ENCODE results near the gene RASSF10.

Gene RASSF10

GRCh38 chr11:13008625-13009475 lies at the start of gene RASSF10:
TSS of gene RASSF10 (plus strand) at chr11:13009316. CDS start at chr11:13009577, 261 bp downstream.
- peak; percentile 74 for DNase-seq

- DNase-seq = no peak
These were observed 47.5 kb upstream of the RASSF10 start for GRCh38 chr11:12961615-12962014.

- no peak for DNase-seq
These were observed 46.8 kb upstream of the RASSF10 start for GRCh38 chr11:12962306-12962705.

GRCh38 chr11:12963051-12963450 lies 46.1 kb upstream of the RASSF10 start:
- DNase-seq = no peak

DNA sequence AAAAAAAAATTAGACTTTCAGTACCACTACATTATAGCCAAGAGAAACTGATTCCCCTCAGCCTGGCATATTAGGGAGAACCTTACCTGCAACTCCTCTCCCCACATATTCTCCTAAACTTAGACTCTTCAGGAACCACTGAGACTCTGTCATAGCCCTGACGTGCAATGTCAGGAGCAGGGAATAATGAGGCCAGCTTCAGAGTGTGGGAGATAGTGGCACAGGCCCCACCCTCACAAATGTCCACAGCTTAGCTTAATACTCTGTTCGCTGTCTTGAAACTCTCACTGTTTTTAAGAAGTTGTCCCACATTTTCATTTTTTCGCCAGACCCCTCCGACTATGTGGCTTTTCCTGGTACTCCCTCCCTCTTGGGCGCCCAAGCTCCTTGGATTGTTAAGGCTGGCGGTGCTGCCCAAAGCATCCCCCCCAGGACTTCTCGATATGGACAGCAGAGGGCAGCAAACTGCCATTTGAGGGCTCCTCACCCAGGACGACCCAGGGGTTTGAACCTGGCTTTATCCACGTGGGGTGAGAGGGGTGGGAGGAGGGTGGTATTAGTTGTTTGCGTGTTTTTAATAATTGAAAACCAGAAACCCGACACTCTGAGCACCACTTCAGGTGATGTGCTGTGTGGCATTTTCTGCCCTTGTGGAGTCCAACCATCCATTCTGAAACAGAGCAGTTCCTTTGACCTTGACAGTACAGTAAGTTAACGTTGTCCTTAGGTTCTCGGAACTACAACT lies 45.2 kb upstream of the RASSF10 start:
- peak; percentile 39 for DNase-seq

DNA sequence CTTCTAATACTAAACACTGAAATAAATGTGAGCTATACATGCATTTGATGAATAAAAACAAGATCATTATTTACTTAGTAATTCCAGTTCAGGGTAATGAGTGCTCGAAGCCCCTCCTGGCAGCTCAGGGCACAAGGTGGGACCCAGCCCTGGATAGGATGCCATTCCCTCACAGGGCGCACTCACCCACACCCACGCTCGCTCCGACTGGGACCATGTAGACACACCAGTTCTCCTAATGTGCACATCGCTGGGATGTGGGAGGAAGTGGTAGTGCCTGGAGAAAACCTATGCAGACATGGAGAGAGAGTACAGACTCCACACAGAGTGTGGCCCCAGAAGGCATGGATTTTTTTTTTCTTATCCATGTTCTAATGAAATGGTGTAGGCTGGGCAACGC lies 44.5 kb upstream of the RASSF10 start:
- DNase-seq = no peak

- no peak for DNase-seq
These were observed 43.1 kb upstream of the RASSF10 start for GRCh38 chr11:12966002-12966401.

- no peak for DNase-seq
These were observed 41.0 kb upstream of the RASSF10 start for GRCh38 chr11:12968101-12968500.

DNA sequence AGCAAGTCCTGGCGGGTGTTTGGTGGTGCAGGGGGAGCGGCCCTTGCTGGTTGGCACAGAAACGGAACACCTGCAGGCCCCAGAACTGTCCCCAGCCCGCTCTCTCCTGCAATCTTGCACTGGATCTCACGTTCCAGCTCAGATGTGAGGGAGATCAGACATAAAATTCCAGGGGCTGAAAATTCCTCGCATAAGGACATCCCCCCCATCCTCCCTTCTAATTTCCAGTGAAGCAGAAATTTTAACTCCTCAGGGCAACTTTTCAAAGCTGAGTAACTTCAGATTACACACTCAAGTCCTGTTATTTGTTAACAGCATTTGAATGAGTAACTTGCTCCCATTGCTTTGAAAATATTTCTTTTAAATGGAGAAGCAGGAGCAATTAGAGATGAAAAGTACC lies 40.3 kb upstream of the RASSF10 start:
- no peak for DNase-seq

DNA sequence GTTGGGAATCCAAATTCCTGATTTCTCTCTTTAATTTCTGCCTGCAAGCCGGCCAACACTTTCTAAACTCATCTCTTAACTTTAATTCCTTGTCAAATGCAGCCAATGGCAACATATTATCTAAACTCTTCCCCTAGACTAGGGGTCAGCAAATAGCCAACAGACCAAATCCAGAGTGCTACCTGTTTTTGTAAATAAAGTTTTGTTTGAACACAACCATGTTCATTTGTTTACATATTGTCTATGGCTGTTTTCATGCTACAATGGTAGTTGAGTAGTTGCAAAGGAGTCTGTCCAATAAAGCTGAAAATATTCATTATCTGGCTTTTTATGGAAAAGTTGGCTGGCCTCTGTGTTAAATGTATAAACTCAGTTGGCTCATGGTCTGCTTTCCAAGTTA lies 37.2 kb upstream of the RASSF10 start:
- no peak for DNase-seq

DNA sequence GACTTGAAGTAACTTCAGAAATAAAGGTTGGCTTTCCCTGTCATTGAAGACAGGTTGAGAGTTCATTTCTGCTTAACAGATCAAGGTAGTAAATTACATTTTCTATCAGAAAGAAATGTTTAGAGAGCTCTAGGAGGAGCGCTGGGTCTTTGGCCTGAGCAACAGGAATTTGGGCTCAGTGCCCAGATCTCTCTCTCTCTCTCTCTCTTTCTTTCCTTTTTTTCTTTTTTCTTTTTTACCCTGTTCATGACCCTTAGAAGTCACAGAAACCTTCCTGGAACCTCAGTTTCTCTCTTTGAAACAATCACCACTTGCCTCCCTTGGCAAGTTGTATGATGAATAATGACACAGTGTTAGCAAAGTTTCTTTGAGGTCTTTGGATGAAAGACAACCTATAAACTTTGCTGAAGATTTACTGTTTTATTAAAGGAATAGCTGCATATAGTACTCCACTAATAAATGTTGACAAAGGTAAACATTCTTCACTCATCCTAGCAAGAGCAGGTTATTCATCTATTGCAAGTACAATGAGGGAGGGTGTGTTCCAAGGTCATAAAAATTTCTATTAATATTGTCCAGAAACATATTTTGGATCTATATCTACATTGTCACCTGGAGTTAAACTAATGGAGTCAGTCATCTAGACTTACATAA lies 35.5 kb upstream of the RASSF10 start:
- DNase-seq = no peak

- DNase-seq = no peak
These were observed 33.9 kb upstream of the RASSF10 start for GRCh38 chr11:12975195-12975594.

DNA sequence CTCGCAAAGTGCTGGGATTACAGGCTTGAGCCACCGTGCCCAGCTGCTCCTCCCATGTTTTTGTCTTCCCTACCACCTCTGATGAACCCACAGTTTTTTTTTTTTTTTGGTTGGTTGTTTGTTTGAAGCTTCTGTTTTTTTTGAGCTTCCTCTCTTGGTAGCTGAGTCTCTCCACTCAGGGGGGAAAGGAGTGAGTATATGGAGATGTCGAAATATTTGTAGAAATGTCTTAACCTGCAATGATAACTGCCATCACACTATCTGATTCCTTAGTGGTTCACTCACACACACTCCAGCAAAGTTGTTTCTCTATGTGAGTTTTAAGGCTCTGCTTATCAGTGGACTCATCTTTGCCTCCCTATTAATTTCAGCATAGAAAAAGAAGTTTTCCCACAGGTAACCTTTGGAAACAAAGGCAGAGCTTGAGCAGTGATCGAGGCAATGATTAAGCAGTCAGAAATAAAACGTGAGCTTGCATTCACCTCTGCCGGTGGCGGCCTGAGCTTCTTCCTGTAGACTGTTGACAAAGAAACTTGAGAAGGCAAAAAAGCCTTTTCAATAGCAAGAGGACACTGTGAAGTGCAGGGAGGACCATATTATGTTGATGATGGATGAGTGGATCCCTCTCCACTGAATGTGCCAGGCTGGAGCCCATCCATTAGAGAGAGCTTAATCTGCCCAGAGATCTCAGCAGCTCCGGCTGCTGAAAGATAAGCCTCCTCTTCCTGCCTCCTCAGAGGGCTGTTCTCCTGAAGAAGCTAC lies 29.0 kb upstream of the RASSF10 start:
- no peak for DNase-seq

DNA sequence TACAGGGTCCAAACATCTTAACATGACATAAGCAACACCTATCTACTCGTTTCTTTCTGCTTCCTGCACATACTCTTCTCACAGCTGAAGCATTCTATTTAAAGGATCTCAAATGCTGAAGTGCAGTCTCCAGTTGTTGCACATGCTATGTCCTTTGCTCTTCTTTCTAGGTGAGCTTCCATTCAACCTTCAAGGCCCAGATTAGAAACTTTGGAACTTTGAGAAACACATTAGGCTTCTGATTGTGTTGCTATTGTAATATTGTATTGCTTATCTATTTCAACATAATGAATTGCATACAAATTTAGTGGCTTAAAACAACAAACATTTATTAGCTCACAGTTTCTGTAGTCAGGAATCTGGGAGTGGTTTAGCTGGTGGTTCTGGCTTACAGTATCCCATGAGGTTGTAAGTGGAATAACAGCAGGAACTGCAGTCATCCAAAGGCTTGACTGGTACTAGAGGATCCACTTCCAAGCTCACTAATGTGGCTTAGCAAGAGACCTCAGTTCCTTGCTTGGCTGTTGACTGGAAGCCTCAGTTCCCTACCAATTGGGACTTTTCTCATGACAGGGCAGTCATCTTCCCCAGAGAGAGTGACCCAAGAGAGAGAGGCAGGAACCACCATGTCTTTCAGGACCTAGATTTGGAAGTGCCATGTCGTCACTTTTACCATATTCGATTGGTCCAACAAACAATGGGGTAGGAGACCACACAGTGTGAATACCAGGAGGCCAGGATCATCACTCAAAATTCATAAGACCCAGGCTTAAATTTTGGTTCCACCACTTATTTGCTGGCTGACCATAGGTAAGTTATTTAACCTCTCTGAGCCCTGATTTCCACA lies 27.2 kb upstream of the RASSF10 start:
- DNase-seq = no peak

DNA sequence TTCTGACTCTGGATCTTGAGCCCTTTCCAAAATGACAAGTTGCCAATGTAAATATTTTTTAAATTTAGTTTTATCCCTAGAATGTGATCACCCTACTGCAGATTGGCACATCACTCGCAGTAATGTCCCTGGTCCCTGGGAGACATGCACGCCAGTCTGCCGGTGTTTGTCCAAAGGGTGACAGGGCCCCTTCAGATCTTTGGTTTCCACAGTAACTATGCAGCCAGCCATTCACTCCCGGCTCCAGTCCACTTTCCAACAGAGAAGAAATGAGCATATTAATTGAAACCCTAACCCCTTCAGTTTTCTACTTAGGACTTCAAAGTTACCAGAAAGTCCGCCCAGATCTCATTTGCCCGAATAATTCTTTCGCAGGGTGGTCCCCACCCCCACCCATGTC lies 25.8 kb upstream of the RASSF10 start:
- no peak for DNase-seq

DNA sequence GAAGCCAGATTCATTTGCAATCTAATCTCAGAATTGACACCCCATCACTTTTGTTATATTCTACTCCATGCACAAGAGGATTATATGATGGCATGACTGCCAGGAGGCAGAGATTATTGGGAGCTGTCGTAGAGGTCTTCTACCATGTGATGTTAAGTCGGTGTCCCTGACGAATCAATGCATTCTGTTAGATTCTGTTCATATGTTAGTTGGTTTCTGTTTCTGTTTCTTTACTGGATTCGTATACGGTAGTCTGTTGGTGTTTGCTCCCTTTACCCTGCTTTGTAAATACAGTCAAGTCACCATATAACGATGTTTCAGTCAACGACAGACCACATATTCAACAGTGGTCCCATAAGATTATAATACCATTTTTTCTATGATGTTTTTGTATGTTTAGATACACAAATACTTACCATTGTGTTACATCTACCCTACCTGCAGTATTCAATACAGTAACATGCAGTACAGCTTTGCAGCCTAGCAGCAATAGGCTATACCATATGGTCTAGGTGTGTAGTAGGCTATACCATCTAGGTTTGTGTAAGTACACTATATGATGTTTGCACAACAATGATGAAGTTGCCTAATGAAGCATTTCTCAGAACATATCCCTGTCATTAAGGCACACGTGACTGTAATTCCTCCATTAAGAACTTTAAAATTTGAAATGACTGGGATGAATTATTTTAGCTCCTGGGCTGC lies 22.8 kb upstream of the RASSF10 start:
- DNase-seq = no peak

DNA sequence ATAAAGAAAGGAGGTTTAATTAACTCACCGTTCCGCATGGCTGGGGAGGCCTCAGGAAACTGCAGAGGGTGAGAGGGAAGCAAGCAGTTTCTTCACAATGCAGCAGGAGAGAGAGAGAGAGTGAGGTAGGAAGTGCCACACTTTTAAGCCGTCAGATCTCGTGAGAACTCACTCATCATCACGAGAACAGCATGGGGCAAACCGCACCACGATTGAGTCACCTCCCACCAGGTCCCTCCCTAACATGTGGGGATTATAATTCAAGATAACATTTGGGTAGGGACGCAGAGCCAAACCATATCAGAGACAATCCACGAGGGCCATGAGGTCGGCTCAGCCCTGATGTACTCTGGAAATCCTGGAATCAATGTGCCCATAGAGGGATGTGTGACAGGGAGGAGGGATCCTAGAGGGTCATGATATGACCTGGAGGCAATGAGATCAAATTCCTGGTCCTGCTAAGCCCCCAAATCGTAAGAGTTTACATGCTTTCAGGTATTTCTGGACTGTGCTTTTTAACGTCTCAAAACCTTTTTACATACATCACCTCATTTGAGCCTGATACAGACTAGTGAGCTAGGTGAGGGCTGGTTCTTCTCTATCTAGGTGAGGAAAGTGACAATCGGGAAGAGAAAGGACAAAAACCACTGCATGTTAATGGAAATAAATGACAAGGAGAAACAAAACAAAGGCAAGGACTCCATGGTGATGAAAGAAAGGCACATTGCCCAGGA lies 19.5 kb upstream of the RASSF10 start:
- no peak for DNase-seq

- DNase-seq = no peak
These were observed 19.0 kb upstream of the RASSF10 start for GRCh38 chr11:12990162-12990480.

- DNase-seq = no peak
These were observed 17.7 kb upstream of the RASSF10 start for GRCh38 chr11:12991426-12991825.

DNA sequence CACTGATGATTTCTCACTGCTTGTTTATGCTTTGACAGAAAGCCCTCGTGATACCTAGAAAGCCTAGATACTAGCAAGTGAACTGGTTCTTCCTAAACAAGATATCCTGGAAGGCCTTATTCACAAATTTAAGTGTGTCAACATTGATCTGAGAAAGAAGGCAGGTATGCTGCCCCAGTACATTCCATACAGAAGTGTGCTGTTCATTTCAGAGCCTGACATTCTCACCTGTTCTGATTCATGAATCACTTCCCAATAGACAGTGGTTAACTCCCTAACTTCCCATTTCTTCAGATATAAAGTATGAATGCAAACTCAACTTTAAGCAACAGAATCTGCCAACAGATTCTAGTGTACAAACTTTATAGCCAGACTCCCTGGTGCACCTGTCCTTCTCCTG lies 15.5 kb upstream of the RASSF10 start:
- DNase-seq = no peak

DNA sequence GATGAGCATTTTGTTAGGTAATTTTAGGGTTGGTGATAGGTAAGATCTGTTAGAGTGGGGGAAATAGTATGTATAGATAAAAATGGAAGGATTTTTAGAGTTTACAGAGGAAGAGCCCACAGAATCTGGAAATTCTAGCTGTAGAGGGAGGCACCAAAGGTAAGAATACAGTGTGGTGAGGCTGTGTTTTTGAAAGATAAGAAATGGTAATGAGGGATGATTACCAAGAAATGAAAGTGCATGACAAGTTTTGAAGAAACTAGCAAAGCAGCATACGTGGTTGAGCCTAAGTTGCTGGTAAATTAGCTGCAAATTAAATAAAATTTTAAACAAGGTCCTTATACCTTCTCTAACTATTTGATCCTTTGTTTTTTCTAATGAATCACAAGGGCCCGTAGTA lies 14.6 kb upstream of the RASSF10 start:
- no peak for DNase-seq
